ENCODE results near the gene RXRA. TPM values are rescaled to one million over a fixed set of nuclear protein-coding genes. Genes with fewer than 3 reads are reported as not detected.

Gene RXRA
- polyA plus RNA-seq, 1 donor = 74.6 TPM

- Histone ChIP-seq H3K36me3 (ENCODE audit: control insufficient read depth, insufficient read depth, low read length) (peaks cover 13% of the 10 kb centered on the region), H3K9me3 (ENCODE audit: control insufficient read depth, low read depth, low read length) (peaks cover 4% of the 10 kb centered on the region), H3K27ac (ENCODE audit: low read length) (no peak overlapping the region), H3K4me1 (ENCODE audit: control insufficient read depth, insufficient read depth, low read length) (peaks cover 7% of the 10 kb centered on the region), H3K27me3 (ENCODE audit: control insufficient read depth, insufficient read depth, low read length) (no peaks in the 10 kb centered on the region), H3K4me3 (ENCODE audit: low read length) (no peak overlapping the region)
- no CpG with 5 or more reads among the region's 7 CpGs for WGBS (ENCODE audit: insufficient coverage, low lambda C conversion rate)
- DNase-seq = no peak
These were observed 67.5 kb downstream of the RXRA start for GRCh38 chr9:134393582-134394280.

DNA sequence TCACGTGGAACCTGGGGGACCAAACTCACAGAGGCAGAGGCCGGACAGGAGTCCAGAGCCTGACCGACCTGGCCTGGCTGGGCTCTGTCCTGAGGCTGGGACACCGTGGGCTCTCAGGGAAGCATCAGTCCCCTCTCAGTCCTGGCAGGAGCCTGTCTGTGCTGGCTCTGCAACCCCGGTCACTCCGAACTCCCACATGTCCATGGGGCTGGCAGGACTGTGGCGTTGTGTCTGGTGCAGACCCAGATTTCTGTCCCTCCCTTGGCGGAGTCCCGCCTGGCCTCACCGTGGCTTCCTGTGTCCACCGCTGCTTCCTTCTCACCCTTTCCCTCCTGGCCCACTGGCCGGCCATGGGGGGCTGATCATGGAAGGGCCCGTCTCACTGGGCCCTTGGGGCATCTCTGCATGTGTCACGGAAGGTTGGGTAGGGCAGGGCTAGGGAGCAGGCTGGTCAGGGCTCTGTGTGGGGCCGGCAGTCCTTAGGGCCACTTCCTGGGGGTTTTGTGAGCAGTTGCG is 68.8 kb downstream of the RXRA start:
- no peaks in the 10 kb centered on the region for H3K27me3 ChIP-seq (ENCODE audit: control insufficient read depth, insufficient read depth, low read length)
- WGBS (ENCODE audit: insufficient coverage, low lambda C conversion rate) = no CpG with 5 or more reads among the region's 16 CpGs
- H3K36me3 ChIP-seq (ENCODE audit: control insufficient read depth, insufficient read depth, low read length) = peaks cover 17% of the 10 kb centered on the region
- no peak for DNase-seq
- no peak overlapping the region for H3K4me3 ChIP-seq (ENCODE audit: low read length)
- H3K4me1 ChIP-seq (ENCODE audit: control insufficient read depth, insufficient read depth, low read length) = peaks cover 7% of the 10 kb centered on the region
- peaks cover 10% of the 10 kb centered on the region for H3K9me3 ChIP-seq (ENCODE audit: control insufficient read depth, low read depth, low read length)
- no peak overlapping the region for H3K27ac ChIP-seq (ENCODE audit: low read length)

GRCh38 chr9:134395737-134396257 is 69.5 kb downstream of the RXRA start:
- H3K36me3 ChIP-seq (ENCODE audit: control insufficient read depth, insufficient read depth, low read length) = peaks cover 17% of the 10 kb centered on the region
- H3K27ac ChIP-seq (ENCODE audit: low read length) = no peak overlapping the region
- H3K4me3 ChIP-seq (ENCODE audit: low read length) = no peak overlapping the region
- DNase-seq = no peak
- no peaks in the 10 kb centered on the region for H3K27me3 ChIP-seq (ENCODE audit: control insufficient read depth, insufficient read depth, low read length)
- H3K9me3 ChIP-seq (ENCODE audit: control insufficient read depth, low read depth, low read length) = peaks cover 10% of the 10 kb centered on the region
- H3K4me1 ChIP-seq (ENCODE audit: control insufficient read depth, insufficient read depth, low read length) = peaks cover 3% of the 10 kb centered on the region
- no CpG with 5 or more reads among the region's 12 CpGs for WGBS (ENCODE audit: insufficient coverage, low lambda C conversion rate)

GRCh38 chr9:134396258-134396742 is 70.0 kb downstream of the RXRA start:
- no CpG with 5 or more reads among the region's 18 CpGs for WGBS (ENCODE audit: insufficient coverage, low lambda C conversion rate)
- Histone ChIP-seq H3K4me3 (ENCODE audit: low read length) (no peak overlapping the region), H3K4me1 (ENCODE audit: control insufficient read depth, insufficient read depth, low read length) (no peaks in the 10 kb centered on the region), H3K9me3 (ENCODE audit: control insufficient read depth, low read depth, low read length) (peaks cover 10% of the 10 kb centered on the region), H3K27ac (ENCODE audit: low read length) (no peak overlapping the region), H3K27me3 (ENCODE audit: control insufficient read depth, insufficient read depth, low read length) (no peaks in the 10 kb centered on the region), H3K36me3 (ENCODE audit: control insufficient read depth, insufficient read depth, low read length) (peaks cover 17% of the 10 kb centered on the region)
- no peak for DNase-seq

DNA sequence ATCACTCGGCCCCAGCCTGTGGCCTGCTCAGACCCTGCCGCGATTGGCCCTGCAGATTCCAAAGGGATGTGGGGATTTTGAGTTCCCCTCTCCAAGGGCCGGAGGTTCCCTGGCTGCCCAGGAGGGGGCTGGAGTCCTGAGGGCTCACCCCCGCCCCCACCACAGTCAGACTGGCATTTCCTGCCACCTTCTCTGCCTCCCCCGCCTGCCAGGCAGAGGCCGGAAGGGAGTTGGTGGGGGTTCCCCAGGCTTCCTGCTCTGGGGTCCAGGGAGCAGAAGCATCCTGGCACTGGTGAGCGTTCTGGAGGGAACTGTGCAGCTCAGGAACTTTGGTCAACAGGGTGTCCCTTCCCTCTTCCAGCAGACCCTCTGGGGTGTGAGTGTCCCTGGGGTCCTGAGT is 70.6 kb downstream of the RXRA start:
- H3K4me1 ChIP-seq (ENCODE audit: control insufficient read depth, insufficient read depth, low read length) = no peaks in the 10 kb centered on the region
- no peak for DNase-seq
- no CpG with 5 or more reads among the region's 8 CpGs for WGBS (ENCODE audit: insufficient coverage, low lambda C conversion rate)
- H3K4me3 ChIP-seq (ENCODE audit: low read length) = no peak overlapping the region
- no peaks in the 10 kb centered on the region for H3K27me3 ChIP-seq (ENCODE audit: control insufficient read depth, insufficient read depth, low read length)
- H3K36me3 ChIP-seq (ENCODE audit: control insufficient read depth, insufficient read depth, low read length) = peaks cover 15% of the 10 kb centered on the region
- no peak overlapping the region for H3K27ac ChIP-seq (ENCODE audit: low read length)
- peaks cover 10% of the 10 kb centered on the region for H3K9me3 ChIP-seq (ENCODE audit: control insufficient read depth, low read depth, low read length)

DNA sequence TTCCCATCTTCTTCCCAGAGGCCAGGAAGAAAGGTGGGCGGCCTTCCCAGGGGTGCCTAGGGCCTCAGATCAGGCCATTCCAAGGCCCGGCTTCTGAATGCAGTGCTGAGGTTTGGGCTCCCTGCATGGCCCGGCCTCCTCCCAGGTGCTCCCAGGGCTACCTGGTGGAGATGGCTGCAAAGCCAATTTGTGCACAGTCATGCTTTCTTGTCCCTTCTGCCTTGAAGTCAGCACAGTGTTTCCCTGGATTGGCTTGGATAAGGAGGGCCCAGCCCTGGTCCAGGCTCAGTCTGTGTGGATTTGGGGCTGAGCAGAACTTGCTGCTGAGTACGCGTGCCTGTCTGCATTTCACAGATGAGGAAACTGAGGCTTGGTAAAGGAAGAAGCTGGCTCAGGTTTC is 72.5 kb downstream of the RXRA start:
- no peak overlapping the region for H3K4me3 ChIP-seq (ENCODE audit: low read length)
- no peak overlapping the region for H3K27ac ChIP-seq (ENCODE audit: low read length)
- H3K4me1 ChIP-seq (ENCODE audit: control insufficient read depth, insufficient read depth, low read length) = no peaks in the 10 kb centered on the region
- no peak for DNase-seq
- WGBS (ENCODE audit: insufficient coverage, low lambda C conversion rate) = no CpG with 5 or more reads among the region's 5 CpGs
- peaks cover 10% of the 10 kb centered on the region for H3K9me3 ChIP-seq (ENCODE audit: control insufficient read depth, low read depth, low read length)
- peaks cover 29% of the 10 kb centered on the region for H3K36me3 ChIP-seq (ENCODE audit: control insufficient read depth, insufficient read depth, low read length)
- no peaks in the 10 kb centered on the region for H3K27me3 ChIP-seq (ENCODE audit: control insufficient read depth, insufficient read depth, low read length)

DNA sequence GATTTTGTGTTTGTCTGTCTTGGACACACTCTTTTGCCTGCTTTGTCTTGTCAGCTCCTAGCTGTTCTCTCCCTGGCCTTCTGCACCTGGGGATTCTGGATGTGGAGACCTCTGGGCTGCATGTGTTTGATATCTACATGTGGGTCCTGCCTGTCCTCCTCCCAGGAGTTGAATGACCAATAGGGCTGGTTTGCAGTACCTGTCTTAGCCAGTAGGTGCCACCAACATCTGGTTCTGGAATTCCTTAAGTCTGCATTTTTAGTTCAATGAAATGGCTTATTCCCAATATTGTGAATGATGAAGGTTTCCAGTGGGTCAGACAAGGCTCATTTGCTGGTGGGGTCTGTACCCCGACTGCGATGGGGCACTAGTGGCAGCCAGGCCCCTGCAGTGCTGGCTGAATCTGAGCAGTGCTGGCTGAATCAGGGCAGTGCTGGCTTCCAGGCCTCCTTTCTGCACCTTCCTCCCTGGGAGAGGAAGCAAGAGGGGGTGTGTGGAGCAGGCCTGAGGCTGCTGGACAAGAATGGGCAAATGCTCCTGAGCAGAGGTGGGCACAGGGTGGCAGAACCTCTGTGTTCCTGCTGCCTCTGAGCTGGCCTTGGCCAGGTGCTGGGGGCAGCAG is 73.3 kb downstream of the RXRA start:
- no CpG with 5 or more reads among the region's 2 CpGs for WGBS (ENCODE audit: insufficient coverage, low lambda C conversion rate)
- H3K4me3 ChIP-seq (ENCODE audit: low read length) = no peak overlapping the region
- peaks cover 3% of the 10 kb centered on the region for H3K4me1 ChIP-seq (ENCODE audit: control insufficient read depth, insufficient read depth, low read length)
- DNase-seq = no peak
- H3K9me3 ChIP-seq (ENCODE audit: control insufficient read depth, low read depth, low read length) = peaks cover 10% of the 10 kb centered on the region
- no peak overlapping the region for H3K27ac ChIP-seq (ENCODE audit: low read length)
- H3K36me3 ChIP-seq (ENCODE audit: control insufficient read depth, insufficient read depth, low read length) = peaks cover 30% of the 10 kb centered on the region
- no peaks in the 10 kb centered on the region for H3K27me3 ChIP-seq (ENCODE audit: control insufficient read depth, insufficient read depth, low read length)

GRCh38 chr9:134400283-134400682 is 74.0 kb downstream of the RXRA start:
- DNase-seq = no peak
- WGBS (ENCODE audit: insufficient coverage, low lambda C conversion rate) = no CpG with 5 or more reads among the region's 10 CpGs
- Histone ChIP-seq H3K27ac (ENCODE audit: low read length) (no peak overlapping the region), H3K9me3 (ENCODE audit: control insufficient read depth, low read depth, low read length) (peaks cover 10% of the 10 kb centered on the region), H3K4me1 (ENCODE audit: control insufficient read depth, insufficient read depth, low read length) (peaks cover 5% of the 10 kb centered on the region), H3K4me3 (ENCODE audit: low read length) (no peak overlapping the region), H3K27me3 (ENCODE audit: control insufficient read depth, insufficient read depth, low read length) (no peaks in the 10 kb centered on the region), H3K36me3 (ENCODE audit: control insufficient read depth, insufficient read depth, low read length) (peaks cover 35% of the 10 kb centered on the region)

DNA sequence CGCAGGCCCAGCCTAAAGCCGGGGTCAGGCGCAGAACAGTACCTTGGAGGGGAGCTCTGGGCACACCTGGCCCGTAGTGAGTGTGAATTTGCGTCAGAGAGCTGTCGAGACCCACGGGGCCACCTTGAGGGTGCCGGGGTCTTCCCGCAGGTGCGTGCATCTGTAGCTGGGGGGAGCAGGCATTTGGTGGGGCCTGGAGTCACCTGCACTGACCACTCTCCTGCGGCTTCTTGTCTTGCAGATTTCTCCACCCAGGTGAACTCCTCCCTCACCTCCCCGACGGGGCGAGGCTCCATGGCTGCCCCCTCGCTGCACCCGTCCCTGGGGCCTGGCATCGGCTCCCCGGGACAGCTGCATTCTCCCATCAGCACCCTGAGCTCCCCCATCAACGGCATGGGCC is 75.1 kb downstream of the RXRA start:
- H3K27me3 ChIP-seq (ENCODE audit: control insufficient read depth, insufficient read depth, low read length) = no peaks in the 10 kb centered on the region
- WGBS (ENCODE audit: insufficient coverage, low lambda C conversion rate) = no CpG with 5 or more reads among the region's 19 CpGs
- peaks cover 5% of the 10 kb centered on the region for H3K4me1 ChIP-seq (ENCODE audit: control insufficient read depth, insufficient read depth, low read length)
- H3K27ac ChIP-seq (ENCODE audit: low read length) = no peak overlapping the region
- H3K4me3 ChIP-seq (ENCODE audit: low read length) = no peak overlapping the region
- peaks cover 10% of the 10 kb centered on the region for H3K9me3 ChIP-seq (ENCODE audit: control insufficient read depth, low read depth, low read length)
- DNase-seq = no peak
- peaks cover 43% of the 10 kb centered on the region for H3K36me3 ChIP-seq (ENCODE audit: control insufficient read depth, insufficient read depth, low read length)

GRCh38 chr9:134402182-134402581 is 75.9 kb downstream of the RXRA start:
- H3K4me3 ChIP-seq (ENCODE audit: low read length) = no peak overlapping the region
- no CpG with 5 or more reads among the region's 12 CpGs for WGBS (ENCODE audit: insufficient coverage, low lambda C conversion rate)
- no peak for DNase-seq
- H3K9me3 ChIP-seq (ENCODE audit: control insufficient read depth, low read depth, low read length) = peaks cover 10% of the 10 kb centered on the region
- H3K27ac ChIP-seq (ENCODE audit: low read length) = no peak overlapping the region
- H3K27me3 ChIP-seq (ENCODE audit: control insufficient read depth, insufficient read depth, low read length) = no peaks in the 10 kb centered on the region
- peaks cover 12% of the 10 kb centered on the region for H3K4me1 ChIP-seq (ENCODE audit: control insufficient read depth, insufficient read depth, low read length)
- H3K36me3 ChIP-seq (ENCODE audit: control insufficient read depth, insufficient read depth, low read length) = peaks cover 50% of the 10 kb centered on the region

All from large intestine (tissue), 3 donors.